Neural cell (in vitro differentiated cells): ENCODE data around the gene FAM161B. TPM values are rescaled to one million over a fixed set of nuclear protein-coding genes. Genes with fewer than 3 reads are reported as not detected.

Experiments used
- H2AFZ ChIP-seq: fragments of 200-600, 300-800 bp; sonication (generic), shearing (Covaris generic); 2 replicates; pipeline ENCODE4 v1.6.0; 2014; ENCODE audit warnings: low read depth, mild to moderate bottlenecking, antibody characterized with exemption, low read length, moderate library complexity
- H3F3A ChIP-seq: fragments of 200-600 bp; shearing (Covaris generic); 2 replicates; pipeline ENCODE4 v1.6.1; 2016; ENCODE audit warnings: mild to moderate bottlenecking, moderate library complexity, mixed read lengths, antibody characterized with exemption, low read length; ENCODE audit not compliant: insufficient read depth, poor library complexity, severe bottlenecking
- H3K27ac ChIP-seq: fragments of 200-600, 300-800 bp; sonication (generic), shearing (Covaris generic); 2 replicates; pipeline ENCODE4 v1.5.1; 2014; ENCODE audit warnings: mild to moderate bottlenecking, low read length, moderate library complexity
- H3K27me3 ChIP-seq: fragments of 300-800, 200-600 bp; sonication (generic), shearing (Covaris generic); 2 replicates; pipeline ENCODE4 v1.6.0; 2014; ENCODE audit warnings: mild to moderate bottlenecking, low read depth, low read length, moderate library complexity; ENCODE audit not compliant: insufficient read depth
- H3K36me3 ChIP-seq: fragments of 300-800, 200-600 bp; sonication (generic), shearing (Covaris generic); 2 replicates; pipeline ENCODE4 v1.5.1; 2014; ENCODE audit warnings: mild to moderate bottlenecking, antibody characterized with exemption, low read length, moderate library complexity; ENCODE audit not compliant: insufficient read depth
- H3K4me2 ChIP-seq: fragments of 300-800, 200-600 bp; sonication (generic), shearing (Covaris generic); 2 replicates; pipeline ENCODE4 v1.6.0; 2014; ENCODE audit warnings: mild to moderate bottlenecking, low read length
- H3K4me3 ChIP-seq: fragments of 300-800, 200-600 bp; sonication (generic), shearing (Covaris generic); 2 replicates; pipeline ENCODE4 v1.5.1; 2014; ENCODE audit warnings: mild to moderate bottlenecking, low read length, moderate library complexity
- H3K79me2 ChIP-seq: fragments of 200-600 bp; shearing (Covaris generic); replicated peaks from 2 replicates; pipeline ENCODE4 v1.6.0; 2014; ENCODE audit warnings: mild to moderate bottlenecking, low read length, moderate library complexity; ENCODE audit not compliant: insufficient read depth
- H3K9ac ChIP-seq: fragments of 300-800, 200-600 bp; sonication (generic), shearing (Covaris generic); 2 replicates; pipeline ENCODE4 v1.6.1; 2016; ENCODE audit warnings: mild to moderate bottlenecking, low read length, mixed read lengths
- H3K9me2 ChIP-seq: fragments of 200-600 bp; shearing (Covaris generic); 2 replicates; pipeline ENCODE4 v1.6.1; 2016; ENCODE audit warnings: mild to moderate bottlenecking, low read length, mixed read lengths; ENCODE audit not compliant: insufficient read depth
- H3K9me3 ChIP-seq: fragments of 200-600, 300-800 bp; sonication (generic), shearing (Covaris generic); 2 replicates; pipeline ENCODE4 v1.6.1; 2016; ENCODE audit warnings: mild to moderate bottlenecking, mixed run types, low read length, moderate library complexity, mixed read lengths
- H4K20me1 ChIP-seq: fragments of 200-600 bp; shearing (Covaris generic); 2 replicates; pipeline ENCODE4 v1.6.1; 2016; ENCODE audit warnings: mild to moderate bottlenecking, mixed run types; ENCODE audit not compliant: insufficient read depth
- CTCF ChIP-seq: fragments of 450-650 bp; IDR thresholded peaks from 2 replicates; pipeline ENCODE4 v1.5.1; 2014; ENCODE audit warnings: antibody characterized with exemption, mild to moderate bottlenecking, moderate library complexity; ENCODE audit not compliant: poor library complexity, severe bottlenecking
- EP300 ChIP-seq: fragments of 450-650 bp; conservative IDR thresholded peaks from 2 replicates; pipeline ENCODE4 v1.6.1; 2014; ENCODE audit warnings: antibody characterized with exemption, mild to moderate bottlenecking, moderate library complexity; ENCODE audit not compliant: poor library complexity, severe bottlenecking
- EZH2 ChIP-seq: fragments of 200-600, 300-800 bp; shearing (Covaris generic), sonication (generic); IDR thresholded peaks from 2 replicates; pipeline ENCODE4 v1.6.1; 2014; ENCODE audit warnings: antibody characterized with exemption, low read length, borderline replicate concordance, mild to moderate bottlenecking; ENCODE audit not compliant: insufficient read depth, poor library complexity, severe bottlenecking
- MXI1 ChIP-seq: fragments of 450-650 bp; conservative IDR thresholded peaks from 2 replicates; pipeline ENCODE4 v1.6.1; 2014; ENCODE audit warnings: antibody characterized with exemption, mild to moderate bottlenecking; ENCODE audit not compliant: poor library complexity, severe bottlenecking
- POLR2AphosphoS5 ChIP-seq: IDR thresholded peaks from 2 replicates; pipeline ENCODE4 v1.6.1; 2012
- RAD21 ChIP-seq: fragments of 450-650 bp; conservative IDR thresholded peaks from 2 replicates; pipeline ENCODE4 v1.6.1; 2014; ENCODE audit warnings: antibody characterized with exemption, mild to moderate bottlenecking, moderate library complexity
- REST ChIP-seq: IDR thresholded peaks from 2 replicates; pipeline ENCODE4 v1.6.1; 2012; ENCODE audit warnings: borderline replicate concordance
- SMC3 ChIP-seq: fragments of 450-650 bp; conservative IDR thresholded peaks from 2 replicates; pipeline ENCODE4 v1.6.1; 2014; ENCODE audit warnings: antibody characterized with exemption, mild to moderate bottlenecking, moderate library complexity; ENCODE audit not compliant: poor library complexity
- TAF1 ChIP-seq: IDR thresholded peaks from 2 replicates; pipeline ENCODE4 v1.6.1; 2012; ENCODE audit warnings: low read depth
- polyA plus RNA-seq: library from polyadenylated mRNA; depleted of rRNA; stranded (reverse); fragments of >200 nt; gene quantifications from 2 replicates; pipeline ENCODE4 v1.2.3, GENCODE V29; 2014

FAM161B gene
- polyA plus RNA-seq, 1 donor from 2014 or later, result 12.2 TPM

GRCh38 chr14:73977896-73978295, 28.0 kb upstream of the FAM161B start:
- TF ChIP-seq SMC3, result no peak
- TF ChIP-seq EZH2, result no peak
- no peak for TF ChIP-seq EP300
- TF ChIP-seq TAF1, result no peak
- no peak for TF ChIP-seq REST
- TF ChIP-seq POLR2AphosphoS5, result no peak
- no peak for TF ChIP-seq MXI1
- Histone ChIP-seq H3K4me2 (no peak overlapping the region), H3K27me3 (no peaks in the 10 kb centered on the region), H4K20me1 (no peaks in the 10 kb centered on the region), H3K79me2 (no peaks in the 10 kb centered on the region), H3K36me3 (no peaks in the 10 kb centered on the region), H3F3A (no peaks in the 10 kb centered on the region), H3K9ac (no peak overlapping the region), H3K9me3 (no peaks in the 10 kb centered on the region), H3K27ac (no peak overlapping the region), H3K4me3 (no peak overlapping the region), H3K9me2 (no peaks in the 10 kb centered on the region), H2AFZ (no peak overlapping the region)

GRCh38 chr14:73976125-73976524, 26.2 kb upstream of the FAM161B start:
- H3K4me3 ChIP-seq, result no peak overlapping the region

More at GRCh38 chr14:73976125-73976524, 26.2 kb upstream of the FAM161B start:
- no peaks in the 10 kb centered on the region for H3K36me3 ChIP-seq
- no peak for TF ChIP-seq MXI1
- no peak for TF ChIP-seq EZH2
- no peak for TF ChIP-seq EP300
- no peak for TF ChIP-seq REST
- no peak for TF ChIP-seq POLR2AphosphoS5
- TF ChIP-seq RAD21, result no peak
- TF ChIP-seq CTCF, result no peak
- no peak for TF ChIP-seq TAF1
- no peak for TF ChIP-seq SMC3
- H2AFZ ChIP-seq, result no peak overlapping the region
- H3K79me2 ChIP-seq, result no peaks in the 10 kb centered on the region
- no peak overlapping the region for H3K9ac ChIP-seq
- H3K27ac ChIP-seq, result no peak overlapping the region
- no peaks in the 10 kb centered on the region for H3F3A ChIP-seq
- no peak overlapping the region for H3K4me2 ChIP-seq
- no peaks in the 10 kb centered on the region for H4K20me1 ChIP-seq
- no peaks in the 10 kb centered on the region for H3K9me2 ChIP-seq
- H3K27me3 ChIP-seq, result no peaks in the 10 kb centered on the region
- no peaks in the 10 kb centered on the region for H3K9me3 ChIP-seq
